Posterior cingulate gyrus (tissue), 11 donors: ENCODE results near the gene ACSL6.
A peak's percentile ranks its signal among the peaks of the same experiment; 100 is the strongest.

ENCODE experiments used
- DNase-seq, 10 donors: peaks; one replicate each; pipeline versions ENCODE4 v3.0.0 to v3.0.0-alpha.2; 2020 to 2021; ENCODE audit warnings: mixed read lengths in 3 of 10
- intact Hi-C: fragments of 100-400 bp; cut with DNase I; formaldehyde crosslinking; loops from one replicate; pipeline ENCODE4 v1.15.1; 2023

Gene ACSL6

DNA sequence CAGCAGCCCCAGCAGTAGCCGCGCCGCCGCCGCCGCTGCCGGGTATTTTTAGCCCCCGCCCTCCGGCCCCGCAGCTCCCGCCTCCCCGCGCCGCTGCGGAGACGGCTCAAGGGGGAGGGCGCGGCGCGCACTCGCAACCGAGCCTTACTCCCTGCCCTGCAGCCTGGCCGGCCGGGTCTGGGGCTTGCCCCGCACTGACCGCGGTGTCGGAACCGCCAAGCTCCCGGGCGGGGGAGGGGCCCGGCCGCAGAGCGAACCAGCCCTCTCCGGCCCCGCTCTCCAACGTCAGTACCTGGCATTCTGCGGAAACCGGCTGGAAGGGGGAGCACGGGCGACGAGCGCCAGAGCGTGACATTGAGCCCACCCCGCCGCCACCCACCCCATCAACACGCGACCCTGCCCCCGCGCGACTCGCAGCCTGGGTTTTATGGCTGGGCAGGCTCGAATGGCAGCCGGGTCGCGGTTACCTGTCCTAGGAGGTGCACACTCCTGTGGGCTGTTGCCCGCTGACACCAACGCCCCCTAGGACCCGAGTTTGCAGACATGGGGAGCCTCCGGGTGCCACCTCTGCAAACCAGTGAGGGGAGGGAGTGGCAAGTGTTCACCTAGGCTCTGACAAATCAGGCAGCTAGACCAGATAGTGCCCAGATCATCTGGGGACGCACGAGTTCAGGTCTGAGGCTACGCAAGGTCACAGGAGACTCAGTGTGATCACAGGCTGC is at the start of gene ACSL6:
Gene ACSL6, minus strand, starts transcription at position 37 of the 722 bp plus-strand sequence. CDS start 105 bp downstream, outside the sequence.
- intact Hi-C loops, result loop anchor here (5.0 kb wide), 1 partner anchor 569 kb away; no protein-coding TSS in a partner anchor
- peak in 9 of 10 donors; percentile 60 to 95 (median 66) for DNase-seq

GRCh38 chr5:132060501-132061161 is 49.2 kb upstream of the ACSL6 start, which contains the start of gene IL3:
TSS of gene IL3 (plus strand) at chr5:132060655. CDS start at chr5:132060707, 52 bp downstream.
- intact Hi-C loops, result loop anchor here (5.0 kb wide), 1 partner anchor 473 kb away; no protein-coding TSS in a partner anchor
- peak in 5 of 10 donors; percentile 1 to 64 (median 29) for DNase-seq

- intact Hi-C loops, result loop anchor here (5.0 kb wide), 1 partner anchor 473 kb away; no protein-coding TSS in a partner anchor
- peak in 5 of 10 donors; percentile 0 to 68 (median 41) for DNase-seq
Measured at GRCh38 chr5:132059696-132060500, 48.4 kb upstream of the ACSL6 start.

- DNase-seq, result peak in 4 of 10 donors; percentile 1 to 64 (median 38)
- intact Hi-C loops, result no loop called here
Measured at GRCh38 chr5:132059043-132059695, 47.7 kb upstream of the ACSL6 start.

DNA sequence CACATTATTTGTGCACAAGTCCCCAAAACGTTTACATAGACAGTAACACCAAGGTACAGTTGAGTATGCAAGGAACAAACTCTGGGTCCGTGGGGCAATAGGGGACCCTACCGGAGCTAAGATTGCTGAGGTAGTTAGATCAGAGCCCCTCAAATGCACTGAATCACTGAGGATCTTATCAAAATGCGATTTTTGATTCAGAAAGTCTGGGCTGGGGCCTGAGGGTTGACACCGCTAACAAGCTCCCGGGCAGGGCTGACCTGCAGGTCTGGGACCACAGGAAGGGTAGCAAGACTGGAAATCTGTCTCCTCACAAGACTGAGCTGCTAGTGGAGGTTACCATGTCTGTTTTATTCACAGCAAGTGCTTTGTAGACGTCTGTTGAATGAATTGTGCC is 47.2 kb upstream of the ACSL6 start:
- intact Hi-C loops, result no loop called here
- DNase-seq, result peak in 2 of 10 donors; percentile 1 to 11

DNA sequence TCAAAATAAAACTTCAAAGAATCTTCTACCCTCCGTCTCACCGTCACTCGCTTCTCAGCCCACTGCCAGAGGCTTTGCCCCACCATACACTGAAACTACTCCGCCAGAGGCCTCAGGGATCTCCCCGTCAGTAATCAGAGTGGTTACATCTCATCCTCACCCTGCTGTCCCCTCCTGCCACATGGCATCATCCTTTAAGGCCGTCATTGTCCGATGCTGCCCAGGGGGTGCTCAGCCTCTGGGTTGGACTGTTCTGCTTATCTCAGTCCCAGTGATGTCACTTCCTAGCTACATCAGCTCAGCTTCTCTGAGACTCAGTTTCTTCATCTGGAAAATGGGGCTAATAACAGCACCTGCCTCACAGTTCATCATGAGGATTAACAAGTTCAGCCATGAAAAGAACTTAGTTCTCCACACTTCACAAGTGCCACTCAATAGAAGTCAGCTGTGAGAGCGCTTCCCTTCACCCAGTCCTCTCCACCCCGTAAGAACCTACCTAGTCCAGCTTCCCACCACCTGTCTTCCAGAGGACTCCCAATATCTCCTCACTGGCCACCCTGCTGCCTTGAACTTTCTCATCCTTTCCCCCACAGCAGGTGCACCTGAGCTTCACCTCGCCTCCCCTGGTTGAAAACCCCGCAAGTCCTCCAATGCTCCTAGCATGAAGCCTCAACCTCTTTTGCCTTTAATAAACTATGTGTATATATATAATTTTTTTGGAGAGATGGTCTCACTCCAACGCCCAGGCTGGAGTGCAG is 46.2 kb upstream of the ACSL6 start:
- intact Hi-C loops, result no loop called here
- peak in 4 of 10 donors; percentile 1 to 41 (median 11) for DNase-seq

DNA sequence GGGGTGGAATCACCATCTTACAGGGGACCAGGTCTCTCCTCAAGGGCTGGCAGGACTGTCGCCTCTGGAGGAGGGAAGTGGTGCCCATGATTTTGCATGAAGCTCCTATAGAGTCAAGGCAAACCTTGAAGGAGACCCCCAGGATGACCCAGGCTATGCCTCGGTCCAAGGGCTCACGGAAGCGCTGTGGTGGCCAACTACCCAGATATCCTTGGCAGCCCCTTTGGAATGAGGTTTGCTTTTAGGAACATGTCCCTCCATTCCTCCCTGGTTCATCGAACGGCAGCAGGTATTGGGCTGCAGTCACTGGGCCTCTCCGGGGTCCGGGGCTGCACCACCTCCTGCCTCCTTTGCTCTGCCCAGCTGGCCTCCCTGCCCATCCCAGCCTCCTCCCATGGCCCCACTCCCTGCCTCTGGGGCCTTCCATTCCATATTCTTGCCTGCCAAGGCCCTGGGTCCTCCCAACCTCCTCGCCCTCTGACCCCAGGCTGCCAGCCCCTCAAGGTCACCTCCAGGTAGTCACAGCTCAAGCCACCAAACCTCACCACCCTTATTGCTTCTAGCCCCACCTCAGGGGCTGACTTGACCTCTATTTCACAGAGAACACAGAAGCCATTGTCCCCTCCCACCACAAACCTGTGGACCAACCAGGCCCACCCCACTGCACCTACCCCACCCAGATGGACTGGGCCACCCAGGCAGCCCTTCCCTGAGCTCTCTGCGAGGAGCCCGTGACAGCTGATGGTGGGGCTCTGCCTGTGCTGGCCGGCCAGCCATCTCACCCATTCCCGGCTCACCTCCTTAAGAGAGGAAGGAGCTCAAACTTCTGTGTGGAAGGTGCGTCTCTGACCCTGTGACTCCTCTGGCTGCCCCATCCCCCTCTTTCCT is 45.4 kb upstream of the ACSL6 start:
- peak in 5 of 10 donors; percentile 3 to 71 (median 33) for DNase-seq
- intact Hi-C loops, result no loop called here

- peak in 4 of 10 donors; percentile 6 to 76 (median 31) for DNase-seq
- intact Hi-C loops, result no loop called here
Measured at GRCh38 chr5:132055808-132056609, 44.6 kb upstream of the ACSL6 start.

- DNase-seq, result no peak
- intact Hi-C loops, result no loop called here
Measured at GRCh38 chr5:132055441-132055807, 44.0 kb upstream of the ACSL6 start.

GRCh38 chr5:132054697-132055440 is 43.4 kb upstream of the ACSL6 start:
- DNase-seq, result peak in 3 of 10 donors; percentile 0 to 63 (median 35)
- intact Hi-C loops, result no loop called here

- peak in 4 of 10 donors; percentile 1 to 70 (median 54) for DNase-seq
- intact Hi-C loops, result no loop called here
Measured at GRCh38 chr5:132054031-132054696, 42.7 kb upstream of the ACSL6 start.

- intact Hi-C loops, result no loop called here
- DNase-seq, result peak in 3 of 10 donors; percentile 30 to 54 (median 49)
Measured at GRCh38 chr5:132053483-132053882, 42.0 kb upstream of the ACSL6 start.

DNA sequence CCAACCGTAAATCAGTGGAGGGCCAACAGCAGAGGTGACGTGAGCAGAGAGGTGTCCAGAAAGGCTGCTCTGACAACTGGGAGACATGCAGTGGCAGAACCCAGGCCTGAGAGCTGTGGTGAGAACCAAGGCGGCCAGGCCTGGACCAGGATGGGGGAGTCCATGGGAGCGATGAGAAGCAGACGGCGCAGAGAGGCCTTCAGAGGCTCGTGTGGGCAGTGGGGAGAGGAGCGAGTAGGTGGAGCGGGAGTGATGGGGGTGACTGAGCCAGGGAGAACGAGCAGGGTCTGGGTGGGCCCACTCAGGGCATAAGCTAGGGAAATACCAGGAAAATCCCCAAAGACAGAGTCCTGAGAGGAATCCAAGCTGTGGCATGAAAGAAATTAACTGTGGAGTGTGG is 41.1 kb upstream of the ACSL6 start:
- intact Hi-C loops, result no loop called here

GRCh38 chr5:132050661-132051552 is 39.4 kb upstream of the ACSL6 start:
- DNase-seq, result peak in 1 of 10 donors; percentile 31
- intact Hi-C loops, result no loop called here

More for the DNA sequence above, 41.1 kb upstream of the ACSL6 start:
- peak in 2 of 10 donors; percentile 40 to 77 for DNase-seq

GRCh38 chr5:132050136-132050535 is 38.7 kb upstream of the ACSL6 start:
- DNase-seq, result peak in 3 of 10 donors; percentile 43 to 84 (median 52)
- intact Hi-C loops, result no loop called here
